Loucy (cell line): ENCODE measurements around the gene HOXA1.

Source experiments
- H2AFZ ChIP-seq: fragments of 200-600 bp; sonication (generic); 2 replicates; pipeline ENCODE4 v1.6.0; 2016; ENCODE audit warnings: antibody characterized with exemption, mild to moderate bottlenecking, low read length, moderate library complexity
- H3F3A ChIP-seq: fragments of 200-600 bp; 2 replicates; pipeline ENCODE4 v1.6.0; 2016; ENCODE audit warnings: antibody characterized with exemption, low read depth, mild to moderate bottlenecking
- H3K27me3 ChIP-seq: fragments of 200-600 bp; sonication (generic); 2 replicates; pipeline ENCODE4 v1.6.1; 2014; ENCODE audit warnings: low read length, mild to moderate bottlenecking; ENCODE audit not compliant: insufficient read depth, poor library complexity, severe bottlenecking
- H3K36me3 ChIP-seq: fragments of 200-600 bp; sonication (generic); 2 replicates; pipeline ENCODE4 v1.6.1; 2016; ENCODE audit warnings: low read length; ENCODE audit not compliant: insufficient read depth
- H3K4me1 ChIP-seq: fragments of 200-600 bp; sonication (generic); 2 replicates; pipeline ENCODE4 v1.5.1; 2014; ENCODE audit warnings: low read length, mild to moderate bottlenecking; ENCODE audit not compliant: insufficient read depth, poor library complexity, severe bottlenecking
- H3K4me2 ChIP-seq: fragments of 200-600 bp; sonication (generic); 2 replicates; pipeline ENCODE4 v1.6.0; 2014; ENCODE audit warnings: antibody characterized with exemption, low read length, low read depth, mild to moderate bottlenecking; ENCODE audit not compliant: poor library complexity, severe bottlenecking
- H3K4me3 ChIP-seq: fragments of 200-600 bp; sonication (generic); 2 replicates; pipeline ENCODE4 v1.5.1; 2014; ENCODE audit warnings: low read length, mild to moderate bottlenecking, mixed read lengths; ENCODE audit not compliant: poor library complexity, severe bottlenecking
- H3K79me2 ChIP-seq: fragments of 200-600 bp; sonication (generic); 2 replicates; pipeline ENCODE4 v1.6.1; 2014; ENCODE audit warnings: low read length; ENCODE audit not compliant: insufficient read depth
- H3K9ac ChIP-seq: fragments of 200-600 bp; sonication (generic); 2 replicates; pipeline ENCODE4 v1.6.0; 2014; ENCODE audit warnings: mild to moderate bottlenecking, low read depth, low read length, moderate library complexity; ENCODE audit not compliant: poor library complexity, severe bottlenecking
- H3K9me2 ChIP-seq: fragments of 200-600 bp; sonication (generic); replicated peaks from 2 replicates; pipeline ENCODE4 v1.6.1; 2016; ENCODE audit warnings: low read depth, low read length, mixed read lengths
- H3K9me3 ChIP-seq: fragments of 200-600 bp; sonication (generic); 2 replicates; pipeline ENCODE4 v1.6.1; 2014; ENCODE audit warnings: mild to moderate bottlenecking, antibody characterized with exemption, low read length, low read depth; ENCODE audit not compliant: insufficient read depth
- H4K20me1 ChIP-seq: fragments of 200-600 bp; sonication (generic); 2 replicates; pipeline ENCODE4 v1.6.0; 2014; ENCODE audit warnings: antibody characterized with exemption, low read length, mild to moderate bottlenecking; ENCODE audit not compliant: insufficient read depth, poor library complexity, severe bottlenecking
- EZH2phosphoT487 ChIP-seq: fragments of 200-600 bp; IDR thresholded peaks from 2 replicates; pipeline ENCODE4 v1.6.1; 2018; ENCODE audit warnings: antibody characterized with exemption, mild to moderate bottlenecking, moderate library complexity, borderline replicate concordance
- TF ChIP-seq, protein P1 (sequence below): fragments of 200-600 bp; sonication (generic); conservative IDR thresholded peaks from 2 replicates; pipeline ENCODE4 v1.5.1; 2014; ENCODE audit warnings: mild to moderate bottlenecking, antibody characterized with exemption, low read length

HOXA1 gene

DNA sequence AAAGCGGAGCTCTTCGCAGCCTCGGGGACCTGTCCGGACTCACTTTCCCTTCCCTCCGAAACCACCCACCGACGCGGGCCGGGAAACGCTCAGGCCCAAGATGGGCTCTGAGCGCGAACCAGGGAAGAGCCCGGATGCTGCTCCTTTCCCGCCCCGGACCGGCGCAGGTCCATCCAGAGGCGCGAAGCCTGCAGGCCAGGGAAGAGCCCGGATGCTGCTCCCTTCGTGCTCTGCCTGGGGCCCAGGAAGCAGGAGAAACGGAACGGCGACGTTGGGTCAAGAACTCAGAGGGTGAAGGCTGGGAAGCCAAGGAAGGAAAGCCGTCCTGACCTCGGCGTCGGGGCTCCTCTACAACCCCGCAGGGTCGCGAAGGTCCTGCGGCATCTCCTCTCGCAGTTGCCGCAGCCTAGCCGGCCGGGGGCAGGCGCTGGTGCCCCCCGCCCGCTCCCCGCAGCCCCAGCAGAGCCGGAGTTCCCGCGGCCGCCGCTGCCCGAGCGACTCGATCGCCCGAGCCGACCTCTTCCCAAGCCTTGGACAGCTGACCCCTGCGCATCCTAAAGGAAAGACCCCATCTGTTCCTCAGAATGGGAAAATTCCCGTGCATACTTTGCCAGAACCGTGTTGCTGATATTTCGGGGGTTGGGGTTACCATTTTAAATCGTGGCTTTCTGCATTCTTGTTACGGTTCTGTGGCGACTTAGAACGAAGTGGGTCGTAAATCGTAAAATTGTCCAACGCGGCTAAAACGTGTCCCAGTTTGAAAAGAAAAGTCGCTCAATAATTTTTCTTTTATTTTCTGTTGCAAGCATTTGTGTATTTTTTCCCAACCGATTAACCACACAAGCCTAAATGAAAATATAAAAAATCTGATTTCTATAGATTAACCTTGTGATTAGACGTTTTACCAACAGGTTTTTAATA is 7.5 kb downstream of the HOXA1 start:
- Histone ChIP-seq H3K4me1 (peaks cover 22% of the 10 kb centered on the region), H3K36me3 (no peaks in the 10 kb centered on the region), H3K79me2 (no peaks in the 10 kb centered on the region), H3K27me3 (no peaks in the 10 kb centered on the region), H3K9me3 (no peaks in the 10 kb centered on the region), H3K9me2 (no peaks in the 10 kb centered on the region), H3K4me2 (no peak overlapping the region), H3K4me3 (no peak overlapping the region), H2AFZ (no peak overlapping the region), H4K20me1 (no peaks in the 10 kb centered on the region), H3K9ac (no peak overlapping the region), H3F3A (no peaks in the 10 kb centered on the region)
- TF ChIP-seq, protein P1, sequence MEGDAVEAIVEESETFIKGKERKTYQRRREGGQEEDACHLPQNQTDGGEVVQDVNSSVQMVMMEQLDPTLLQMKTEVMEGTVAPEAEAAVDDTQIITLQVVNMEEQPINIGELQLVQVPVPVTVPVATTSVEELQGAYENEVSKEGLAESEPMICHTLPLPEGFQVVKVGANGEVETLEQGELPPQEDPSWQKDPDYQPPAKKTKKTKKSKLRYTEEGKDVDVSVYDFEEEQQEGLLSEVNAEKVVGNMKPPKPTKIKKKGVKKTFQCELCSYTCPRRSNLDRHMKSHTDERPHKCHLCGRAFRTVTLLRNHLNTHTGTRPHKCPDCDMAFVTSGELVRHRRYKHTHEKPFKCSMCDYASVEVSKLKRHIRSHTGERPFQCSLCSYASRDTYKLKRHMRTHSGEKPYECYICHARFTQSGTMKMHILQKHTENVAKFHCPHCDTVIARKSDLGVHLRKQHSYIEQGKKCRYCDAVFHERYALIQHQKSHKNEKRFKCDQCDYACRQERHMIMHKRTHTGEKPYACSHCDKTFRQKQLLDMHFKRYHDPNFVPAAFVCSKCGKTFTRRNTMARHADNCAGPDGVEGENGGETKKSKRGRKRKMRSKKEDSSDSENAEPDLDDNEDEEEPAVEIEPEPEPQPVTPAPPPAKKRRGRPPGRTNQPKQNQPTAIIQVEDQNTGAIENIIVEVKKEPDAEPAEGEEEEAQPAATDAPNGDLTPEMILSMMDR = no peak
- TF ChIP-seq EZH2phosphoT487 = no peak

DNA sequence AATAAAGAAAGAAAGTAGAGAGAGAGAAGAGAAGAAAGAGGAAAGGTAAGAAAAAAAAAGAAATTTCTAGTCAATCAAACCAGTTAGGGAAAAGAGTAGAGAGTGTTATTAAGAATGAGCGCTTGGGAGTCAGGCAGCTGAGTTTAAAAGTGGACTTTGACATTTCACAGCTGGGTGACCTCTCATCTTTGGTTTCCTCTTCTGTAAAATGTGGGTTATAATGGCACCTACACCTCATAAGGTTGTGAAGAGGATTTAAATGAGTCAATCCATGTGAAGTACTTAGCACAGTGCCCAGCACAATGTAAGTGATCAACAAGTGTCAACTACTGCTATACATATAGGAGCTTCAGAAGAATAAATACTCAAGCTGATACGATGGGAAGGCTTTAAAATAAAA is 12.2 kb downstream of the HOXA1 start:
- no peaks in the 10 kb centered on the region for H3K9me2 ChIP-seq
- H3K79me2 ChIP-seq = no peaks in the 10 kb centered on the region
- H3K27me3 ChIP-seq = no peaks in the 10 kb centered on the region
- H4K20me1 ChIP-seq = no peaks in the 10 kb centered on the region
- no peaks in the 10 kb centered on the region for H3F3A ChIP-seq
- H3K9me3 ChIP-seq = no peaks in the 10 kb centered on the region
- no peak overlapping the region for H3K4me3 ChIP-seq
- H3K36me3 ChIP-seq = no peaks in the 10 kb centered on the region
- H3K4me1 ChIP-seq = peaks cover 4% of the 10 kb centered on the region
- no peak overlapping the region for H2AFZ ChIP-seq
- no peak overlapping the region for H3K4me2 ChIP-seq
- TF ChIP-seq, protein P1 = no peak
- no peak for TF ChIP-seq EZH2phosphoT487
- H3K9ac ChIP-seq = no peak overlapping the region

DNA sequence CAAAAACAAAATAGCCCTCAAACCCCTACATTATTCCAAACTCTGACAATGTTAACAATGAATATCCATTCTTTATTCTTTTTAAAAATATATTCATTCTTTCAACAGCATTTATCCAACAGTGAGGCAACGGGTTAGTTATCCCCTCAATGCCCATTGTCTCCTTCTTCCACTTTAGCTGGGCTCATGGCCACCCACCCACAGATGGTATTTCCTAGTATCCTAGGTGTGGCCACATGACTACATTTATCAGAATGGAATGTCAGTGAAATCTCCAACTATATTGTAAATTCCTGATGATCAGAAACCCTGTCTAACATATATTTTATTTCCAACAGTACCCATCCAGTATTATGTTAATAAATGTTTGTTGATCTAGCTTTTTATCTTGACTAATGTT is 13.6 kb downstream of the HOXA1 start:
- no peak overlapping the region for H3K4me2 ChIP-seq

More for the DNA sequence above, 13.6 kb downstream of the HOXA1 start:
- Histone ChIP-seq H3K9me3 (no peaks in the 10 kb centered on the region), H3K4me1 (peaks cover 4% of the 10 kb centered on the region), H4K20me1 (no peaks in the 10 kb centered on the region), H2AFZ (no peak overlapping the region), H3K36me3 (no peaks in the 10 kb centered on the region), H3K79me2 (no peaks in the 10 kb centered on the region), H3F3A (no peaks in the 10 kb centered on the region), H3K9ac (no peak overlapping the region), H3K4me3 (no peak overlapping the region), H3K27me3 (no peaks in the 10 kb centered on the region), H3K9me2 (no peaks in the 10 kb centered on the region)
- TF ChIP-seq, protein P1 = no peak
- TF ChIP-seq EZH2phosphoT487 = no peak
